K562 (cell line): ENCODE measurements around the gene DNAH9. TPM values are rescaled to one million over a fixed set of nuclear protein-coding genes. Genes with fewer than 3 reads are reported as not detected.

Source experiments
- ATAC-seq: fragments of 200-7000 bp; cut with Tn5 transposase; 3 replicates; pipeline ENCODE4 v1.9.1; 2020; ENCODE audit warnings: moderate library complexity
- BruUV-seq: library from RNA; stranded (reverse); fragments of 400-500 nt; replicated peaks from 2 replicates; lab custom pipeline; 2021; lab: Mats Ljungman, UMichigan
- CTCF ChIA-PET: fragments of 300-600 bp; formaldehyde crosslinking; extraction: SDS; loops from one replicate; lab custom pipeline; 2021; ENCODE audit warnings: low intra/inter-chr PET ratio; lab: Yijun Ruan, JAX
- POLR2A ChIA-PET: fragments of 300-600, 350-650 bp; sonication (Branson Sonifier 250); formaldehyde crosslinking; extraction: SDS; loops from one replicate; lab custom pipeline; 2021; ENCODE audit warnings: antibody characterized with exemption, inconsistent platforms; lab: Yijun Ruan, JAX
- DNase-seq, 4 experiments: peaks; one replicate each; pipeline versions ENCODE4 v3.0.0 to v3.0.0-alpha.2; 2011 to 2018; ENCODE audit warnings: low spot score in 3 of 4, mixed read lengths in 3 of 4; ENCODE audit errors: extremely low read depth in 1 of 4
- FAIRE-seq: peaks from 2 replicates; lab custom pipeline; 2011; peaks lifted over from hg19 to GRCh38; lab: Jason Lieb, UNC
- H2AFZ ChIP-seq: 2 replicates; pipeline ENCODE4 v1.6.0; 2011; ENCODE audit warnings: low read depth, low read length, control low read depth, inconsistent platforms
- H3K27ac ChIP-seq: fragments of 200-600 bp; 3 replicates; pipeline ENCODE4 v1.8.0; 2011; ENCODE audit warnings: low read depth, mild to moderate bottlenecking, control low read depth, inconsistent platforms, low read length, moderate library complexity, mixed read lengths; ENCODE audit errors: extremely low read depth
- H3K27me3 ChIP-seq, 2 experiments: fragments of 300-600 bp in 1 of 2; 2 replicates in 1 of 2; 3 replicates in 1 of 2; pipeline versions ENCODE4 v1.6.0 to v1.8.0; 2011; ENCODE audit warnings: inconsistent platforms in 2 of 2, low read length in 2 of 2, mild to moderate bottlenecking in 1 of 2, mixed read lengths in 1 of 2, moderate library complexity in 1 of 2; ENCODE audit not compliant: control insufficient read depth in 2 of 2, insufficient read depth in 2 of 2
- H3K36me3 ChIP-seq: fragments of 300-600 bp; 3 replicates; pipeline ENCODE4 v1.8.0; 2011; ENCODE audit warnings: mild to moderate bottlenecking, low read length, inconsistent platforms; ENCODE audit not compliant: control insufficient read depth, insufficient read depth
- H3K4me1 ChIP-seq, 2 experiments: fragments of 200-600 bp in 1 of 2; replicated peaks in 1 of 2; 2 replicates in 1 of 2; 3 replicates in 1 of 2; pipeline versions ENCODE4 v1.5.1 to v1.8.0; 2011; ENCODE audit warnings: inconsistent platforms in 2 of 2, low read length in 2 of 2, mild to moderate bottlenecking in 1 of 2, mixed read lengths in 1 of 2, moderate library complexity in 1 of 2; ENCODE audit not compliant: control insufficient read depth in 2 of 2, insufficient read depth in 2 of 2
- H3K4me2 ChIP-seq: 2 replicates; pipeline ENCODE4 v1.6.1; 2011; ENCODE audit warnings: low read length, control low read depth, inconsistent platforms, mixed read lengths; ENCODE audit not compliant: insufficient read depth
- H3K4me3 ChIP-seq: fragments of 200-600 bp; sonication (generic), shearing (Covaris generic); 2 replicates; pipeline ENCODE4 v1.5.1; 2016; ENCODE audit warnings: control low read depth, inconsistent platforms
- H3K79me2 ChIP-seq: fragments of 200-600 bp; 3 replicates; pipeline ENCODE4 v1.8.0; 2011; ENCODE audit warnings: low read length, inconsistent platforms; ENCODE audit not compliant: control insufficient read depth, insufficient read depth
- H3K9ac ChIP-seq, 2 experiments: 2 replicates each; pipeline versions ENCODE4 v1.6.0 to v1.6.1; 2011; ENCODE audit warnings: low read depth in 2 of 2, low read length in 2 of 2, control low read depth in 1 of 2, inconsistent platforms in 1 of 2, mild to moderate bottlenecking in 1 of 2, mixed read lengths in 1 of 2; ENCODE audit not compliant: insufficient read depth in 1 of 2
- H3K9me1 ChIP-seq: one replicate; pipeline ENCODE4 v1.6.0; 2011; ENCODE audit warnings: inconsistent platforms, mild to moderate bottlenecking, low read length, moderate library complexity; ENCODE audit not compliant: control insufficient read depth, insufficient read depth
- H3K9me3 ChIP-seq: replicated peaks from 2 replicates; pipeline ENCODE4 v1.5.1; 2011; ENCODE audit warnings: low read depth, low read length, inconsistent platforms; ENCODE audit not compliant: control insufficient read depth, insufficient read depth
- H4K20me1 ChIP-seq: replicated peaks from 2 replicates; pipeline ENCODE4 v1.6.1; 2011; ENCODE audit warnings: low read length, inconsistent platforms, mixed read lengths; ENCODE audit not compliant: control insufficient read depth, insufficient read depth
- CTCFL ChIP-seq: IDR thresholded peaks from 2 replicates; pipeline ENCODE4 v1.6.1; 2011; ENCODE audit warnings: borderline replicate concordance, low read depth, mild to moderate bottlenecking, moderate library complexity, low read length; ENCODE audit not compliant: insufficient read depth, poor library complexity, severe bottlenecking
- CXXC5 ChIP-seq: fragments of 250-450 bp; sonication (Bioruptor Pico); IDR thresholded peaks from 2 replicates; pipeline ENCODE4 v1.8.0; 2022; ENCODE audit warnings: inconsistent platforms, mild to moderate bottlenecking, moderate library complexity
- DACH1 ChIP-seq: fragments of 450-650 bp; IDR thresholded peaks from 2 replicates; pipeline ENCODE4 v1.6.1; 2018; ENCODE audit not compliant: partially characterized antibody
- HDGF ChIP-seq: fragments of 450-650 bp; IDR thresholded peaks from 2 replicates; pipeline ENCODE4 v1.6.1; 2016
- HMG20A ChIP-seq: fragments of 450-650 bp; formaldehyde crosslinking; conservative IDR thresholded peaks from 2 replicates; pipeline ENCODE4 v1.4.0; 2020; ENCODE audit warnings: mild to moderate bottlenecking, mixed read lengths
- HMG20B ChIP-seq: fragments of 250-450 bp; sonication (Bioruptor Pico); IDR thresholded peaks from 2 replicates; pipeline ENCODE4 v1.5.0; 2021; ENCODE audit warnings: mild to moderate bottlenecking
- KHSRP ChIP-seq: fragments of 450-650 bp; IDR thresholded peaks from 2 replicates; pipeline ENCODE4 v1.6.1; 2017
- MAZ ChIP-seq, 2 experiments: fragments of 450-650 bp in 1 of 2; sonication (generic) in 1 of 2; formaldehyde crosslinking; IDR thresholded peaks in 1 of 2; conservative IDR thresholded peaks in 1 of 2; 2 replicates each; pipeline versions ENCODE4 v1.4.0 to v1.5.0; 2020; ENCODE audit warnings: mild to moderate bottlenecking in 1 of 2, missing genetic modification reagents in 1 of 2
- POLR3A ChIP-seq: IDR thresholded peaks from 2 replicates; pipeline ENCODE4 v1.6.1; 2011; ENCODE audit warnings: borderline replicate concordance, mild to moderate bottlenecking, moderate library complexity; ENCODE audit not compliant: insufficient read length, insufficient read depth; ENCODE audit errors: extremely low read depth
- SAP30 ChIP-seq: fragments of 200-600 bp; sonication (generic); IDR thresholded peaks from 2 replicates; pipeline ENCODE4 v1.6.1; 2012; ENCODE audit warnings: borderline replicate concordance, low read depth, mild to moderate bottlenecking, moderate library complexity, low read length, control low read depth, inconsistent platforms; ENCODE audit not compliant: insufficient read depth, poor library complexity, severe bottlenecking
- SETDB1 ChIP-seq: IDR thresholded peaks from one replicate; pipeline ENCODE4 v1.6.1; 2012; ENCODE audit warnings: low read length, control low read depth, inconsistent platforms
- U2AF1 ChIP-seq: fragments of 200-400 bp; formaldehyde crosslinking; optimal IDR thresholded peaks from 2 replicates; pipeline ENCODE3; 2017; ENCODE audit warnings: mild to moderate bottlenecking, low read depth, low read length, moderate library complexity
- ZFP30 ChIP-seq: fragments of 250-450 bp; sonication (Bioruptor Pico); IDR thresholded peaks from 2 replicates; pipeline ENCODE4 v1.8.0; 2022; ENCODE audit warnings: moderate library complexity, mild to moderate bottlenecking, inconsistent platforms, borderline replicate concordance
- ZNF408 ChIP-seq: fragments of 250-450 bp; sonication (Bioruptor Pico); IDR thresholded peaks from 2 replicates; pipeline ENCODE4 v1.4.0; 2020; ENCODE audit warnings: low read depth, mild to moderate bottlenecking, moderate library complexity
- ZNF77 ChIP-seq: fragments of 250-450 bp; sonication (Bioruptor Pico); IDR thresholded peaks from 2 replicates; pipeline ENCODE4 v1.5.0; 2020
- WGBS: fragments of 100-300 bp; shearing (Covaris generic); methylation state at CpG from one replicate; pipeline ENCODE4 v1.1.6; 2016; ENCODE audit warnings: low coverage, mixed read lengths; ENCODE audit not compliant: insufficient coverage; ENCODE audit errors: missing lambda C conversion rate; 5-methylcytosine and 5-hydroxymethylcytosine counted together
- in situ Hi-C: fragments of 300-500 bp; cut with MboI; formaldehyde crosslinking; loops from 4 replicates; pipeline ENCODE4 v1.15.0; 2018; ENCODE audit warnings: inconsistent platforms, mixed read lengths
- intact Hi-C: fragments of 100-400 bp; cut with micrococcal nuclease; formaldehyde crosslinking; loops from 2 replicates; pipeline ENCODE4 v1.14.2; 2022
- polyA plus RNA-seq, 8 experiments: library from polyadenylated mRNA; depleted of rRNA in 4 of 8; stranded (reverse) in 5 of 8; unstranded in 3 of 8; fragments of >200 nt; fragmentation: Nextera tagmentation in 2 of 8; fragmentation: Illumina TruSeq in 1 of 8; extraction: Ambion mirVana in 2 of 8; extraction: Trizol in 1 of 8; gene quantifications; 2 replicates each; pipeline versions ENCODE4 v1.2.1 to v1.2.3, GENCODE V29; 2011 to 2014; ENCODE audit warnings: inconsistent platforms in 1 of 8, missing spikeins in 1 of 8
- total RNA-seq, 7 experiments: library from RNA; depleted of rRNA in 6 of 7; stranded (reverse); fragments of >200 nt in 6 of 7; fragmentation: Illumina TruSeq in 2 of 7; extraction: Trizol in 2 of 7; gene quantifications; 2 replicates each; pipeline versions ENCODE4 v1.2.1 to v1.2.3, GENCODE V29; 2011 to 2021; ENCODE audit warnings: low replicate concordance in 1 of 7
- TF ChIP-seq, protein P1 (sequence below): sonication (generic); formaldehyde crosslinking; IDR thresholded peaks from 2 replicates; pipeline ENCODE4 v1.8.1; 2023; ENCODE audit warnings: mild to moderate bottlenecking, missing genetic modification reagents
- TF ChIP-seq, protein P2 (sequence below), 2 experiments: IDR thresholded peaks; 2 replicates each; pipeline ENCODE4 v1.6.1; 2011; ENCODE audit warnings: borderline replicate concordance in 1 of 2, control low read depth in 1 of 2, low read depth in 1 of 2, low read length in 1 of 2, mild to moderate bottlenecking in 1 of 2, mixed read lengths in 1 of 2, moderate library complexity in 1 of 2; ENCODE audit not compliant: insufficient read depth in 1 of 2, insufficient read length in 1 of 2, poor library complexity in 1 of 2, severe bottlenecking in 1 of 2; ENCODE audit errors: extremely low read depth in 1 of 2

The DNAH9 gene
- total and polyA plus RNA-seq, 9 of the 15 experiments (the other 6 are each of a cell fraction or from before 2014, with no cell fraction given): not detected

GRCh38 chr17:11622492-11622891 is 24.2 kb downstream of the DNAH9 start:
- FAIRE-seq: no peak
- POLR2A ChIA-PET: no interaction called here
- no TSS peak for BruUV-seq

More at GRCh38 chr17:11622492-11622891, 24.2 kb downstream of the DNAH9 start:
- 0% methylated on average over 4 of the region's 5 CpGs for WGBS
- H3K27me3 ChIP-seq: no peaks in the 10 kb centered on the region
- H3K4me3 ChIP-seq: no peak overlapping the region
- H3K9me1 ChIP-seq: no peaks in the 10 kb centered on the region
- intact Hi-C loops (no loop called here), in situ Hi-C loops (no loop called here)
- DNase-seq (no peak), ATAC-seq (no peak)
- no peaks in the 10 kb centered on the region for H4K20me1 ChIP-seq
- H3K9me3 ChIP-seq: no peaks in the 10 kb centered on the region
- no peak for TF ChIP-seq CTCFL
- TF ChIP-seq DACH1: no peak
- TF ChIP-seq SAP30: no peak
- TF ChIP-seq ZFP30 (CRISPR knock-in tag): no peak
- TF ChIP-seq POLR3A: no peak
- no peak for TF ChIP-seq MAZ (CRISPR knock-in tag; conservative IDR thresholded peaks at IDR 0.05 in 1 of 2, IDR thresholded peaks at IDR 0.05 in 1 of 2)
- TF ChIP-seq SETDB1: no peak
- no peak for TF ChIP-seq CXXC5 (CRISPR knock-in tag)
- no peak for TF ChIP-seq U2AF1
- TF ChIP-seq KHSRP: no peak
- TF ChIP-seq, protein P1, sequence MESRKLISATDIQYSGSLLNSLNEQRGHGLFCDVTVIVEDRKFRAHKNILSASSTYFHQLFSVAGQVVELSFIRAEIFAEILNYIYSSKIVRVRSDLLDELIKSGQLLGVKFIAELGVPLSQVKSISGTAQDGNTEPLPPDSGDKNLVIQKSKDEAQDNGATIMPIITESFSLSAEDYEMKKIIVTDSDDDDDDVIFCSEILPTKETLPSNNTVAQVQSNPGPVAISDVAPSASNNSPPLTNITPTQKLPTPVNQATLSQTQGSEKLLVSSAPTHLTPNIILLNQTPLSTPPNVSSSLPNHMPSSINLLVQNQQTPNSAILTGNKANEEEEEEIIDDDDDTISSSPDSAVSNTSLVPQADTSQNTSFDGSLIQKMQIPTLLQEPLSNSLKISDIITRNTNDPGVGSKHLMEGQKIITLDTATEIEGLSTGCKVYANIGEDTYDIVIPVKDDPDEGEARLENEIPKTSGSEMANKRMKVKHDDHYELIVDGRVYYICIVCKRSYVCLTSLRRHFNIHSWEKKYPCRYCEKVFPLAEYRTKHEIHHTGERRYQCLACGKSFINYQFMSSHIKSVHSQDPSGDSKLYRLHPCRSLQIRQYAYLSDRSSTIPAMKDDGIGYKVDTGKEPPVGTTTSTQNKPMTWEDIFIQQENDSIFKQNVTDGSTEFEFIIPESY (CRISPR knock-in tag): no peak
- no peak for TF ChIP-seq ZNF408
- no peak for TF ChIP-seq HMG20B
- no peak for TF ChIP-seq HMG20A (CRISPR knock-in tag)
- TF ChIP-seq HDGF: no peak
- no peak for TF ChIP-seq ZNF77 (CRISPR knock-in tag)
- TF ChIP-seq, protein P2, sequence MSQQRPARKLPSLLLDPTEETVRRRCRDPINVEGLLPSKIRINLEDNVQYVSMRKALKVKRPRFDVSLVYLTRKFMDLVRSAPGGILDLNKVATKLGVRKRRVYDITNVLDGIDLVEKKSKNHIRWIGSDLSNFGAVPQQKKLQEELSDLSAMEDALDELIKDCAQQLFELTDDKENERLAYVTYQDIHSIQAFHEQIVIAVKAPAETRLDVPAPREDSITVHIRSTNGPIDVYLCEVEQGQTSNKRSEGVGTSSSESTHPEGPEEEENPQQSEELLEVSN (IDR thresholded peaks at IDR 0.05; ENCODE audit: borderline replicate concordance in 1 of 2, extremely low read depth in 1 of 2, insufficient read depth in 1 of 2, insufficient read length in 1 of 2, low read depth in 1 of 2, low read length in 1 of 2, poor library complexity in 1 of 2, severe bottlenecking in 1 of 2): no peak
- no peaks in the 10 kb centered on the region for H3K79me2 ChIP-seq
- H3K9ac ChIP-seq: no peak overlapping the region
- no peaks in the 10 kb centered on the region for H3K36me3 ChIP-seq
- H3K4me1 ChIP-seq: no peaks in the 10 kb centered on the region
- no peak overlapping the region for H3K27ac ChIP-seq
- CTCF ChIA-PET: no interaction called here
- no peak overlapping the region for H2AFZ ChIP-seq
- no peak overlapping the region for H3K4me2 ChIP-seq
